CD4-positive, alpha-beta T cell treated with Interferon alpha-2 for 1 hour (primary cell): ENCODE measurements around the gene SIL1.

Source experiments
- DNase-seq, 2 donors: peaks; one replicate each; pipeline ENCODE4 v3.0.0-alpha.2; 2020 to 2022

Gene SIL1

GRCh38 chr5:138909734-138910133 is 288.4 kb downstream of the SIL1 start:
- DNase-seq = no peak

DNA sequence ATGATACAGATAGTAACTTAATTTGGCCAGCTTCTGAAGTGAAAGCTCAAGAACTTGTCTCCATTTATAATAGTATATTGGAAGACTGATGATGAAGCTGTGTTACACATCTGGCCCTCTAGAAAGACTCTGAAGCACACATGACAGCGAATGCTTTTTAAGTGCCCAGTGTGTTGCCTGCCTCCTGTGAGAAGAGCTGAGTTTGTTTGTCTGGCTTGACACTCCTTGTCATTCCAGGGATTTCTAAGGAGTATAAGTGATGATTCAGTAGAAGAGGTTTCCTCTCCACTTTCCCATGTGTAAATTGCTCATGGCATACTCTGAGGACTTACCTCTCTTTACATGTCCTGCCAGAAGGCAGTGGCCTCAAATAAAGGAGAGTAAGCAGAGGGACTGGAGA is 292.6 kb downstream of the SIL1 start:
- no peak for DNase-seq

- DNase-seq = no peak
Measured at GRCh38 chr5:138903130-138903775, 294.9 kb downstream of the SIL1 start.

DNA sequence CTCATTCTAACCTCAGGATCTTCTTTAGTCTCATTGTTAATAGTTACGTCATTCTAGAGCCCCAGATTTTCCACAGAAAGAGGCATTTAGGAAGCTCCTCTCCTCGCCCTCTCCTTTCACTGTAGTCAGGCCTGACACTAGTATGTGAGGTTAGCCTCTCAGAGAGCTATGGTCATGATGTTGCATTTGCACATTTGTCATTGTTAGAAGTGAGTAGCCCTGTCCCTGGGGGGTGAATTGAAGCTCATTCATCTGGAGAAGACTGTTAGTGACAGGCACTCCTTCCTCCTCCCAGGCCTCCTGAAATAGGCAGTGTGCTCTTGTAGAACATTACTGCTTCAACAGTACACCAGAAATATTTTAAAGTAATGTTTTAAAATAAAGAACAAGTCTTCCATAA is 296.5 kb downstream of the SIL1 start:
- no peak for DNase-seq

- DNase-seq = no peak
Measured at GRCh38 chr5:138900281-138900965, 297.7 kb downstream of the SIL1 start.

DNA sequence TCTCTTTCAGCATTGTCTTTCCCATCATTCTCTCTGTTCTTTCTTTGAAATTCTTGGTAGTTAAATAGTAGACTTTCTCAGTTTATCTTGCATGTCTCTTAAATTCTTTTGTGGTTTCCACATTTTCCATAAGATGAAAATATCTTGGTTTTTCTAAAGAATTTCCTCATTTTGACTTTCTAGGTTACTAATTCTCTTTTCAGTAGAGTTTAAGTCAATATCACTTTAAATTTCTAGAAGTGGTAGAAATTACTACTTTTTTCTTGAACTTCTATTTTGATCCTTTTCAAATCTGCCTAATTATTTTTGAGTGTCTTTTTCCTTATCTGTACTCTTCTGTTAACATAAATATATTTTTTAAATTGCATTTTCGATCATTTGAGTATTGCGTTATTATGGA is 299.4 kb downstream of the SIL1 start:
- DNase-seq = no peak

DNA sequence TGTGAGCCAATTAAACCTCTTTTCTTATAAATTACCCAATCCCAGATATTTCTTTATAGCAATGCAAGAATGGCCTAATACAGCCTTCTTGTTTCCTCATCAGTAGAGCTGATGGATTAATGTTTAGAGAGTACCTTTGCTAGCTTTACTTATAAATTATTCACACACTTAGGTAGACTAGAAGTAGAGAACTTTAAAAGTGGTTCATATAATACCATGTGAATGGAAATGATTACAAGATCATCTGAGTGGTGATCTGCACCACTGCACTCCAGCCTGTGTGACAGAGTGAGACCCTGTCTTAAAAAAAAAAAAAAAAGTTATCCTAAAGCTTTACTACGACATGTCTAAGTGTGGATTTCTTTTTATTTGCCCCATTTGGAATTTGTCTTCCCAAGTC is 299.9 kb downstream of the SIL1 start:
- no peak for DNase-seq
